HL-60 (cell line): ENCODE measurements around the gene PGAP1.

Experiments used
- DNase-seq, 2 experiments: peaks; one replicate each; pipeline ENCODE4 v3.0.0-alpha.2; 2010 to 2020; ENCODE audit warnings: low read depth in 1 of 2, low spot score in 1 of 2
- H3K27ac ChIP-seq: fragments of 250-450 bp; sonication (Bioruptor Pico); replicated peaks from 2 replicates; pipeline ENCODE4 v1.5.1; 2020; ENCODE audit warnings: mild to moderate bottlenecking, moderate library complexity
- H3K27me3 ChIP-seq: fragments of 250-450 bp; sonication (Bioruptor Pico); 2 replicates; pipeline ENCODE4 v1.5.1; 2021; ENCODE audit warnings: mild to moderate bottlenecking, moderate library complexity; ENCODE audit not compliant: insufficient read depth, poor library complexity, severe bottlenecking
- H3K4me3 ChIP-seq: replicated peaks from 2 replicates; pipeline ENCODE4 v1.5.1; 2011; ENCODE audit warnings: mild to moderate bottlenecking, control low read depth, low read length; ENCODE audit not compliant: insufficient read depth
- GABPA ChIP-seq: IDR thresholded peaks from 2 replicates; pipeline ENCODE4 v1.6.1; 2012; ENCODE audit warnings: low read depth
- POLR2AphosphoS5 ChIP-seq: IDR thresholded peaks from 2 replicates; pipeline ENCODE4 v1.6.1; 2012; ENCODE audit warnings: low read depth
- SPI1 ChIP-seq: IDR thresholded peaks from 2 replicates; pipeline ENCODE4 v1.6.1; 2012; ENCODE audit warnings: low read depth, mild to moderate bottlenecking, borderline replicate concordance
- TF ChIP-seq, protein P1 (sequence below): IDR thresholded peaks from 2 replicates; pipeline ENCODE4 v1.6.1; 2012; ENCODE audit warnings: low read depth; ENCODE audit not compliant: insufficient replicate concordance
- TF ChIP-seq, protein P2 (sequence below): IDR thresholded peaks from one replicate; pipeline ENCODE4 v1.5.1; 2011; ENCODE audit warnings: low read length, control low read depth, inconsistent platforms; ENCODE audit not compliant: insufficient read depth

The PGAP1 gene

DNA sequence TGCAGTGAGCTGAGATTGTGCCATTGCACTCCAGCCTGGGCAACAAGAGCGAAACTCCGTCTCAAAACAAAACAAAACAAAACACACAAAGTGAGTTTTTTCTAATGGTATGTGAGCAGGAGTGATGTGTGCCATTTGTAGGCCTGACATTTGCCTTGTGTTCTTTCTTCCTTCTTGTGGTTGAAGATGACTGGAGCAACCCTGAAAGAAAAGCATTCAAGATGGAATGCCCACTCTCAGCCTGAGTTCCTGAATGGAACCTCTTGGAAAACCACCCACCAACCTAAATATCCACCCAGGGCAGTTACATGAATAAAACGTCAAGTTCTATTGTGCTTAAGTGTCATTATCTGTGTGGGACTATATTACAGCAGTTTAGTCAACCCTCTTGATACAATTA lies 26.5 kb downstream of the PGAP1 start:
- no peak for DNase-seq
- Histone ChIP-seq H3K27ac (no peak overlapping the region), H3K27me3 (no peaks in the 10 kb centered on the region), H3K4me3 (no peak overlapping the region)
- TF ChIP-seq, protein P1, sequence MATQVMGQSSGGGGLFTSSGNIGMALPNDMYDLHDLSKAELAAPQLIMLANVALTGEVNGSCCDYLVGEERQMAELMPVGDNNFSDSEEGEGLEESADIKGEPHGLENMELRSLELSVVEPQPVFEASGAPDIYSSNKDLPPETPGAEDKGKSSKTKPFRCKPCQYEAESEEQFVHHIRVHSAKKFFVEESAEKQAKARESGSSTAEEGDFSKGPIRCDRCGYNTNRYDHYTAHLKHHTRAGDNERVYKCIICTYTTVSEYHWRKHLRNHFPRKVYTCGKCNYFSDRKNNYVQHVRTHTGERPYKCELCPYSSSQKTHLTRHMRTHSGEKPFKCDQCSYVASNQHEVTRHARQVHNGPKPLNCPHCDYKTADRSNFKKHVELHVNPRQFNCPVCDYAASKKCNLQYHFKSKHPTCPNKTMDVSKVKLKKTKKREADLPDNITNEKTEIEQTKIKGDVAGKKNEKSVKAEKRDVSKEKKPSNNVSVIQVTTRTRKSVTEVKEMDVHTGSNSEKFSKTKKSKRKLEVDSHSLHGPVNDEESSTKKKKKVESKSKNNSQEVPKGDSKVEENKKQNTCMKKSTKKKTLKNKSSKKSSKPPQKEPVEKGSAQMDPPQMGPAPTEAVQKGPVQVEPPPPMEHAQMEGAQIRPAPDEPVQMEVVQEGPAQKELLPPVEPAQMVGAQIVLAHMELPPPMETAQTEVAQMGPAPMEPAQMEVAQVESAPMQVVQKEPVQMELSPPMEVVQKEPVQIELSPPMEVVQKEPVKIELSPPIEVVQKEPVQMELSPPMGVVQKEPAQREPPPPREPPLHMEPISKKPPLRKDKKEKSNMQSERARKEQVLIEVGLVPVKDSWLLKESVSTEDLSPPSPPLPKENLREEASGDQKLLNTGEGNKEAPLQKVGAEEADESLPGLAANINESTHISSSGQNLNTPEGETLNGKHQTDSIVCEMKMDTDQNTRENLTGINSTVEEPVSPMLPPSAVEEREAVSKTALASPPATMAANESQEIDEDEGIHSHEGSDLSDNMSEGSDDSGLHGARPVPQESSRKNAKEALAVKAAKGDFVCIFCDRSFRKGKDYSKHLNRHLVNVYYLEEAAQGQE, result no peak
- TF ChIP-seq SPI1, result no peak
- TF ChIP-seq POLR2AphosphoS5, result no peak
- TF ChIP-seq GABPA, result no peak
- TF ChIP-seq, protein P2, sequence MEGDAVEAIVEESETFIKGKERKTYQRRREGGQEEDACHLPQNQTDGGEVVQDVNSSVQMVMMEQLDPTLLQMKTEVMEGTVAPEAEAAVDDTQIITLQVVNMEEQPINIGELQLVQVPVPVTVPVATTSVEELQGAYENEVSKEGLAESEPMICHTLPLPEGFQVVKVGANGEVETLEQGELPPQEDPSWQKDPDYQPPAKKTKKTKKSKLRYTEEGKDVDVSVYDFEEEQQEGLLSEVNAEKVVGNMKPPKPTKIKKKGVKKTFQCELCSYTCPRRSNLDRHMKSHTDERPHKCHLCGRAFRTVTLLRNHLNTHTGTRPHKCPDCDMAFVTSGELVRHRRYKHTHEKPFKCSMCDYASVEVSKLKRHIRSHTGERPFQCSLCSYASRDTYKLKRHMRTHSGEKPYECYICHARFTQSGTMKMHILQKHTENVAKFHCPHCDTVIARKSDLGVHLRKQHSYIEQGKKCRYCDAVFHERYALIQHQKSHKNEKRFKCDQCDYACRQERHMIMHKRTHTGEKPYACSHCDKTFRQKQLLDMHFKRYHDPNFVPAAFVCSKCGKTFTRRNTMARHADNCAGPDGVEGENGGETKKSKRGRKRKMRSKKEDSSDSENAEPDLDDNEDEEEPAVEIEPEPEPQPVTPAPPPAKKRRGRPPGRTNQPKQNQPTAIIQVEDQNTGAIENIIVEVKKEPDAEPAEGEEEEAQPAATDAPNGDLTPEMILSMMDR, result no peak

DNA sequence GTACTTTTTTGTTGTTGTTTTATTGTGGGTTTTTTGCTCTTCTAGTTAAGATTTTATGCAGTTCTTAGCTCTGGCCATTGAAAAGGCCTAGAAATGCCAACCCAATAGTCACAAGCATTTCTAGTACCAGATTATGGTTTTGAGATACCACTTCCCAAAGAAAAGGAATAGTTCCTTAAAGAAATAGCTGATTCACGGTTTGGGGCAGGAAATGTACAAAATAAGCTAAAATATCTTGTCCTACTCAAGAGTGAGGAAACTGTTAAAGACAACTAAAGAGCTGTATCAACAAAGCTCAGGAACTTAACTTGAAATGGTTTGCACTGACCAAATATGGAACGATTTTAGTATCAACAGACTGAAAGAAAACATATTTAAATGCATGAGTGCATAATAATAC lies 35.4 kb downstream of the PGAP1 start:
- H3K27me3 ChIP-seq, result no peaks in the 10 kb centered on the region
- TF ChIP-seq GABPA, result no peak
- no peak for TF ChIP-seq SPI1
- TF ChIP-seq, protein P2, result no peak
- no peak for TF ChIP-seq POLR2AphosphoS5
- TF ChIP-seq, protein P1, result no peak
- DNase-seq, result no peak
- H3K27ac ChIP-seq, result no peak overlapping the region
- H3K4me3 ChIP-seq, result no peak overlapping the region

GRCh38 chr2:196887431-196887830 lies 39.1 kb downstream of the PGAP1 start:
- Histone ChIP-seq H3K4me3 (no peak overlapping the region), H3K27ac (no peak overlapping the region), H3K27me3 (no peaks in the 10 kb centered on the region)
- no peak for DNase-seq
- TF ChIP-seq, protein P2, result no peak
- TF ChIP-seq GABPA (no peak), POLR2AphosphoS5 (no peak), SPI1 (no peak)
- TF ChIP-seq, protein P1, result no peak
